Stimulated activated CD4-positive, alpha-beta T cell treated with anti-CD3 and anti-CD28 coated beads, Interleukin-4, amount 100 ng/mL, for 1 hour (primary cell): ENCODE data around the gene SPSB3.
"Not testable (repeated sequence)": the region's sequence is repeated elsewhere in the genome, so short reads cannot be mapped to it uniquely, and the experiment has no call there.

Experiments used
- DNase-seq: peaks from one replicate; pipeline ENCODE4 v3.0.0-alpha.2; 2020

SPSB3 gene

DNA sequence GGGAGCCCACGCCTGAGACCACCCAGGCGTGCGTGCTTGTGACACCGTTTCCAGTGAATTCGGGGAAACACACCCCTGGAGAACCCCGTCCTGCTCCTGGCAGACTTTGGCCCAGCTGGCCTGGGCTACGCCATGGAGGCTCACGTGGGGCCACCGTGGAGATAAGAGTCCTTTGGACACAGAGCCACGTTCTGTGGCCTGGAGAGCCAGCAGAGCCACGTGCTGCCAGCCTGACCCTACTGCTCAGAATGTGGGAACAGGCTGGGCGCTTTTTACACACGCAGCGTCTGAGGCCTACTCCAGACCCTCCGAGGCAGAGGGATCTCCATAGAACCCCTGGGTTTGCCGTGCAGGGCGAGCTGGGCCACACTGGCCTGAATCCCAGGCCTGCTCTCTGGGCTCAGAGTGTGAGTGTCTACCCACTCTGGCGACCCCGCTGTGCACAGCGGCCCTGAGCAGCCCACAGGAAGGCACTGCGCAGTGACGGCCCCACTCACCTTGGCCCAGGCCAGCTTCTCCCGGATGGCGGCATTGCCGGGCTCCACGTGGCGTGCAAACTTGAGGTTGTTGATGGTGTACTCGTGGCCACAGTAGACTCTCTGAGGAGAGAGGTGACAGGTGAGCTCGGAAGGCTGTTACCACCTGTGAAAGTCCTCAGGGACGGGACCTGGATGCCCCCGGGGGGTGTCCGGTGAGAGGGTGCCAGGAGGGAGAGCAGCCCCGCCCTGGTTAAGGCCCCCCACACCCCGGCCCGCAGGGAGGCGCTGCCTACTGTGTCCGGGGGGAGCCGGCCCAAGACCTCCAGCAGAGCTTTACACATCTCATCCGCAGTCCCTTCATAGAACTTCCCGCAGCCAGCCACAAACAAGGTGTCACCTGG lies 34.3 kb upstream of the SPSB3 start:
- DNase-seq: no peak

DNA sequence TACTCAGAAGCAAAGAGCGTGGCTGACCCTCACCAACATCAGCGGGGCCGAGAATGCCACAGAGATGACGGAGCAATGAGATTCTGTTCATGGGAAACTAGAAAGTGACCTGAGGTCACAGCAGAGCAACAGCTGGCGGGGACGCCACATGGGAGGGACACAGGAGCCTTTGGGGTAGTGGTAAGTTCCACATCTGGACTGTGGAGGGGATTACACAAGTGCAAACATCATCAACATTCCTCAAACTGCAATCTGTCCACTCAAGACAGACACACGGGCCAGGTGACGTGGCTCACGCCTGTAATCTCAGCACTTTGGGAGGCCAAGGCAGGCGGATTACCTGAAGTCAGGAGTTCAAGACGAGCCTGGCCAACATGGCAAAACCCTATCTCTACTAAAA lies 33.1 kb upstream of the SPSB3 start:
- DNase-seq: no peak

DNA sequence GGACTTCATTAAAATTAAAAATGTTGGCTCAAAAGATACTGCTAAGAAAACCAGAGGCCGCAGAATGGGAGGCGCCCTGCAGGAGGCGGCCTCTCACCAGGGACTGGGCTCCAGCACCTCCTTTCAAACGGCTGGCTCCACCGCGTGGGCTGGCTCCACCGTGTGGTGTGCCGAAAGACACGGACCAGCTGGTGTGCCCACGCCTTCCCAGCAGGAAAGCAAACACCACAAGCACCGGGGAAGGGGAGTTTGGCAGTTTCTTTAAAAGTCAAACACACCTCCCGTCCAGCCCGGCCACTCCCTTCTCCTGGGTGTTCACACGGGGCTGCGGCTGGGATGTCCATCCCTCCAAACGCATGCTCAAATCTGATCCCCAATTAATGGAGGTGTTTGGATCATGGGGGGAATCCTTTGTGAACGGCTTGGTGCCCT lies 30.4 kb upstream of the SPSB3 start:
- peak; percentile 59 for DNase-seq

DNA sequence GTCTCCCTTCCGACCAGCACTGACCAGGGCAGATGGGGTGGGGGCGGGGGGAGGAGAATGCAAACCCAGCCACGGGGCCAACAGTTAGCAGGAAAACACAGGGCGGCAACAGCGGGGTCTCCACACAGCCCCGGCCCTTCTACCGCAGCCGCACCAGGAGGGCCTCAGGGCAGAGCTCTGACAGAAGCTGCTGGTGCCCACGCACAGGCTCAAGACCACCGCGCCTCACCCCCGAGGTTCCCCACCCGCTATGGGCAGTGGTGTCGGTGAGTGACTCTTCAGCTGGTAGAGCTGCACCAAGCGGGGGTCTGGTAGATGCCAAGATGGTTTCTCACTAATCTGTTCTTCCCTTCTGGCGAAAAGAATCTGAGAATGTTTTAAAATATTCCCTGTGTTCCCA lies 28.2 kb upstream of the SPSB3 start:
- DNase-seq: no peak

DNA sequence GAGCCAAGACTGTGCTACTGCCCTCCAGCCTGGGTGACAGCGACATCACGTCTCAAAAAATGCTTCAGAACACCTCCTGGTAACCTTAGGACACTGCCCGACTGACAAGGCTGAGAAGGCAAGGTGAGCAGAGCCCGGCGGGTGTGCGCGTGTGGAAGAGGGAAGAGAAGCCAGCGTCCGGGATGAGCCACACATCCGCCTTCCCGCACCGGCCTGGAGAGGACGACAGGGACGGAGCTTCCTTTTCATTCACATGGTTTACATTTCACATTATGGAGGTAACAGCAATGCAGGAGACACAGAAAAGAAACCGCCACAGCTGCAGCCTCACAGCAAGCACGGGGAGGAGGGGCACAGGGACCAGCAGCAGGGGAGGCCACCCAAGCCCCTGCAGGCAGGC lies 27.7 kb upstream of the SPSB3 start:
- no peak for DNase-seq

DNA sequence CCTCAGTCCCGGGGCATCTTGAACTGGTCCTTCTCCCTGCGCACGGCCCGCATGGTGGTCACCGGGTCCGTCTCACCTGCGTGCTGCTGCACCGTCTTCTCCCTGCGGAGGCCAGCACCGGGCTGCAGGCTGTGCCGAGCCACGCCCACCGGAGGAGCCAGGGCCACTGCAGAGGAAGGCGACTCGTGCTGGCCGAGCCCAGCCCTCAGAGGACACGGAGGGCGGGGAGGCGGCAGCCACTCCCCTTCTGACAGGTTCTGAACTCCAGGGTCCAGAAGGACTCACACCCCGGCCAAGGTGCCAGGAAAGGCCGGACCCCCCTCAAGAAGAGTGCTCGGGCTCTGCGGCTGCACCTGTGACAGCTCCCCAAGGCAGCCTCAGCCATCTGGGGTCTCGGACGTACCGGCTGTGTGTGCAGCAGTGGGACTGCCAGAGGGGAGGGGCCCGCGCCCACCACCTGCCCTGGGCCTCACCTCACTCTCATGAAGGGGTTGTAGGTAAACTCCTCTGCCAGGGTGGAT lies 27.0 kb upstream of the SPSB3 start:
- no peak for DNase-seq

DNA sequence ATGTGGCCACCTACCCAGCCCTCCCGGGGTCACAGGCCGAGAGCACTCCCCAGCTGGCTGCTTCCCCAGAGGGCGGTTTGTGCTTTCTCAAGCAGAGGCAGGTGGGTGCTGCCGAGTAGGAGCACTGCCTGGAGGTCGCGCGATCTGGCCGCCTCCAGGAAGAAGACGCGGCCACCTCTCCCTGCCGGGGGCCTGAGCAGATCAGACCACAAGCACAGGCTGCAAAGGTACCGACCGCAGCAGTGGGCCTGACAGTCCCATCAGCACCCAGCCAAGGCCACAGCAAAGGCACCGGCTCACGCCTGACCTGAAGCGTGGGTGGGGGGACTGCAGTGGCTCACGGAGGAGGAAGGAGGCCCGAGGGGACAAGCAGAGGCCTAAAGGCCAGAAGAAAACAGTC lies 26.3 kb upstream of the SPSB3 start:
- DNase-seq: no peak

DNA sequence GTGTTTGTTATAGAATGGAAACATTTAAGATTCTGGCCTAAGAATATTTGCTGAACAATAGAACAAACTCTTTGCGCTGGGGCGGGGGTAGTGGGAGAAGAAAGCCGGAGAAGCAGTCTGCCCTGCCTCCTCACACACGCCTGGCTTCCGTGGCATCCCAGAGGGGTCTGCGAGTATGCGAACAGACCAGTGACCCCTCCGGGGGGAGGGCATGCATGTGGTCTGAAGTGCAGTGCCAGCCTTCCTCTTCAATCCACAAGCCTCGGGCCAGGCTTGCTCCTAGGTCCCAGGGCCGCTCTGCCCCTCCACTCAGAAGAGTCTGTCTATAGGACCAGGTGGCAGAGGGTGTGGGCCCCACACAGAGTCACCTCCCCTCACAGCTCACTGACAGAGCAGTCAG lies 25.3 kb upstream of the SPSB3 start:
- no peak for DNase-seq

DNA sequence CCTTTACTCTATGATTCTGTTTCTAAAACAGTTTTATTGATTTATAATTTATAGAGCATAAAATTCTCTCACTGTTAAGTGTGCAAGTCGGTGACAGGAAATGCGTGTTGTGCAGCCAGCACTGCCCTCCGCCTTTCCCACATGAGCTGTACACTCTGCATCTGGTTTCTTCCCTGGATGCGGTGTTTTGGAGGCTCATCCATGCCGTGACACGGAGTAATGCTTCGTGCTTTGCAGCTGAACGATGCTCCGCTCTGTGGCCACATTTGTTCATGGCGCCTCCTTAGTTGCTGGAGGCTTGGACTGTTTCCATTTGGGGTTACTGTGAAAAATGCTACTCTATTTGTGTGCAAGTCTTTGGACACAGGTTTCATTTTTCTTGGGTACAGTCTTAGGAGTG lies 18.3 kb upstream of the SPSB3 start:
- DNase-seq: no peak

DNA sequence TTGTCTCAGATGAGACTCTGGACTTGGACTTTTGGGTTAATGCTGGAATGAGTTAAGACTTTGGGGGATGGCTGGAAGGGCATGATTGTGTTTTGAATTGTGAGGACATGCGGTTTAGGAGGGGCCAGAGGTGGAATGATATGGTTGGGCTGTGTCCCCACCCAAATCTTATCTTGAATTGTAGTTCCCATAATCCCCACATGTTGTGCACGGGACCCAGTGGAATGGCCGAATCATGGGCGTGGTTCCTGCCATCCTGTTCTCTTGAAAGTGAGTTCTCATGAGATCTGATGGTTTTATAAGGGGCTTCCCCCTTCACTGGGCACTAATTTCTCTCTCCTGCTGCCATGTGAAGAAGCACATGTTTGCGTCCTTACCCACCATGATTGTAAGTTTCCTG lies 16.9 kb upstream of the SPSB3 start:
- not testable (repeated sequence) for DNase-seq

DNA sequence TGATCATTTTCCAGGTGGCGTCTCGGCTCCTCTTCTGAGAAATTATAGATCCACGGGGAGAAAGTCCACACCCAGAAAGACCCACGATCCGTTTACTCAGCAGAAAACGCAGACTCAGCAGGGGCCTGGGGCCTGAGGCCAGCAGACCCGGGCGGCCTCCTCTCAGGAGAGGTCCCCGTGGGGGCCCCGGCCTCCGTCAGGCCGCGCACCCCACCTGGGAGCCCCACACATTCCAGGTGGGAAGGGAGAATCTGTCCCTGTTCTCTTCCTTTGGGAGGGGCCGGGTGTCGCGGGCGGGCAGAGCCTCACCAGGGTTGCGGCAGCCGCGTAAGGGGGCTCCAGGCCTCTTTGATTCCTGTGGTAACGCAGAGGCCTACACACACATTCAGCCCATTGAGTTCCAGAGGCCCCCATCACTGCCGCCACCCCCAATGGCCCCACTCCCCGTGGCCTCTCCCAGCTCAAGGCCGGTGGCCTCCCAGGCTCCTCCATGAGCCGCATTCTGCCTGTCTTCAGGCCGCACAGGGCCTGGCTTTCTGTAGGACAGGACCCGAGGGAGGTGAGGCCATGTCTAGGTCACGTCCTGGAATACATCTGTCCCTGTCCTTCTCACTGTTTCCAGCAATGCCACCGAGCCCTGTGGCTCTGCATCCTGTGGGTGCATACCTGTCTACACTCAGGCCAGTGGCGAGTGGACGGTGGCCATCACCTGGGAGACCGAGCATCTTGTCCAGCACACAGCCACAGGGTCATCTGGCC lies 12.7 kb upstream of the SPSB3 start:
- DNase-seq: no peak

DNA sequence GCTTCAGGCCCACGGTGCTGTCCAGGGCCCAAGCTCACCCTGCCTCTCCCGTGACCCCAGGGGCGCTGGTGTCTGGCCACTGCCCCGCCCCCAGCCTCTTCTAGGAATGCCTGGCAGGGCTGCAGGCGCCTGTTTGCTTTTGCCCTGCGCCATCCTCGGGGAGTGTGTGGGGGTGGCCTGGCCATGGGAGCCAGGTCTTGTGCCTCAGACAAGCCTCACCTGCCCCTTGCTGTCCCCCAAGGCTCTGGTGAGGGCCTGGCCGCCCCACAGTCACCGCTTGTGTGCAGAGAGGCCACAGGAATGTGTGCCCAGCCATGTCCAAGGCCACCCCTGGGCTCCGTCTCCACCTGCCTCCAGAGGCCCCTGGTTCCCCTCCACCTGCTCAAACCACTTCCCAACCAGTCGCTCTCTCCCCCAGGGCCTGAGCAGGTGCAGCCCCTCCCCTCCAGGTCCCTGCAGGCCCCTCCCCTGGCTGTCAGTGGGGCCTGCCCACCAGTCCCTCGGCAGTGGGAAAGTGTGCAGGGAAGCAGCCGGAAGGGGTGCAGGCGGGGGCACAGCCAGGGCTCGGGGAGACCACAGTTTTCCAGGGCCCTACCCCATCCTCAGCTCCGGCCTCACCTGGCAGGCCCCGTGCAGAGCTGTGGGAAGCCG lies 12.0 kb upstream of the SPSB3 start:
- peak; percentile 1 for DNase-seq

DNA sequence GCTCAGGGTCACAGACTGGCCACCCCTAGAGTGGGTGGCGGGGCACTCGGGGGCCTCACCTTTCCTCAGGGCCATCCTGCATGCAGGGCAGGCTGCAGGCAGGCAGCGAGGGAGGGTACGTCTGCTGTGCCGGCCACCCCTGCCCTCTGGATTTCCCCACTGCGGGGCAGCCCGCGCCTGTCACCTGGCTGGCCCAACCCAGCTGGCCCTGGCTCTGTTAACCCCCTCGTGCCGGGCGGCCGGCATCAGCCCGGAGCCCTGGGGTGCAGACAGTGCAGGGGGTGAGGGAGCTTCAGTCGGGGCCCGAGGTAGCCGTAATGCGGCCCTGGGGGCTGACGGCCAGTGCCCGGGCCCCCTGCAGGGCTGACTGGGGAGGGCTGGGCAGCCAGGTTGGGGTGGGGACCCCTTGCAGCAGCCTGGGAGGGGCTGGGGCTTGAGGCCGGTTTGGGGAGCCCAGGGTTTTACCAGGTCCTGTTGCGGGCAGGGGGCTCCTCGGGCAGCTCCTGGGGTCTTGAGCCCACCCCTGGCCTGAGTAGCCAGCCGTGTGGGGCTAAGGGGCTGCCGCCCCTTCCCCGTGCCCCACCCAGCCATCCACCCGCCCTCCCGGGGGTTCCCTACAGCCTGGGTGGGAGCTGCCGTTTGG lies 11.3 kb upstream of the SPSB3 start, which contains the start of gene IGFALS:
Gene IGFALS, minus strand, starts transcription at position 128 of the 643 bp plus-strand sequence. Its CDS starts 53 bp downstream, at position 75.
- DNase-seq: no peak

DNA sequence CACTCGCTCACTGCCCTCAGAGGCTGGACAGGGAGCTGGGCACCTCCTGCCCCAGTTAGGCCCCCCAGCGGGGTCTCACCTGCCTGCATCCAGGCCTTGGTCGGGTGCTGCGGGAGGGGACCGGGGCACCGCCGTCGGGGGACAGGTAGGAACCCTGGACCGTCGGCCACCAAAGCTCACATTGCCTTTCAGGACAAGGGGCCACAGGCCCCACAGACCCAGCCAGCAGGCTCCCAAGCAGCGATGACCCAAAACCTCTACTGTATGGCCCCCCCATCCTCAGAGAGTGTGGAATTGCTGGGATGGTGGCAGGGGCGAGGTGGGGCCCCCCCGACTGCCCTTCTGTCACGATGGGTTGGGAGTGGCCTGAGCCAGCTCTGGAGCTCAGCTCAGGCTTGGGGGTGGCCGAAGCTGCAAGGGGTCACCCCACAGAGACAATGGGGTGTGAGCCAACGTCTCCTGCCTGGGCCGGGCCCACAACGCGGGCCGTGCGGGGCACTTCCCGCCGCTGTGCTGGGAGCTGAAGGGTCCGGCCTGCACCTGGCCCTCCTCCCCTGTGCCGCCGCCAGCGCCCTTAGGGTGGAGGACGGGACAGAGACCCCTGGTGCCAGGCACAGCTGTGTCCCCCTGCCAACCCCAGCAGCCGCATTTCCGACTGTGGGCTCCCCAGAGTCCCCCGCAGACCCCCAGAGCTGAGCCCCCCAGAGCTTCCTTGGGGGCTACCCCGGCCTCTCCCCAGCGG lies 10.6 kb upstream of the SPSB3 start:
- no peak for DNase-seq

DNA sequence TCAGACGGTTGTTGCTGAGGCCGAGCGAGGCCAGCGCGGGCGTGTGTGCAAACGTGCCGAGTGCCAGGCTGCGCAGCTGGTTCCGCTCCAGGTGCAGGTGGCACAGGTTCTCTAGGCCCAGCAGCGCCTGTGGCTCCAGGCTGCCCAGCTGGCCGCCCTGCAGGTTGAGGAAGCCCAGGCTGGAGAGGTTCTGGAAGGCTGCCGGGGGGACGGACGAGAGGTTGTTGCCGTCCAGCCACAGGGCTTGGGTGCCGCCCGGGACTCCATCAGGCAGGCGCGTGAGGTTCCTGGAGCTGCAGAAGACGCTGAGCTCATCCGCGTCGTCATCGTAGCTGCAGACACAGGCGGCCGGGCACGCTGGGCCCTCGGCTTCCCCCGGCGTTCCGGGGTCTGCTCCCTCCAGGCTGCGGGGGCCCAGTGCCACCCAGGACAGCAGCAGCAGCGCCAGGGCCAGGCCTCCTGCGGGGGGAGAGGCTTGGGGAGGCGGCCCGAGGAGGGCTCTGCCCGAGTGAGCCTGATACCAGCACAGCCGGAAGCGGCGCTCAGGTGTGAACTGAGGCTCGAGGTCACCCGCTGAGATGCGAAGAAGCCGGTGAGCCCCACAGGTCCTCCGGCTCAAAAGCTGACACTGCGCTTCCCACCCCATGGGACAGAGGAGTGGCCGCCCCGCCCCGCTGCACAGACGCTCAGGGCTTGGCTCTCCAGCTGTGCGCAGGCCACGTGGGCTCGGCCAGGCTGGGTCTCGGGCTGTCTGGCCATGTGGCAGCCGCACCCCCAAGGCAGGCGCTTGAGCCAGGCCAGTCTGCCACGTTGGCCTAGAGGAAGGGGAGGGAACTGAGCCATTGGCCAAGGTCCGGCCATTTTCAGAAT lies 9.8 kb upstream of the SPSB3 start:
- DNase-seq: no peak

DNA sequence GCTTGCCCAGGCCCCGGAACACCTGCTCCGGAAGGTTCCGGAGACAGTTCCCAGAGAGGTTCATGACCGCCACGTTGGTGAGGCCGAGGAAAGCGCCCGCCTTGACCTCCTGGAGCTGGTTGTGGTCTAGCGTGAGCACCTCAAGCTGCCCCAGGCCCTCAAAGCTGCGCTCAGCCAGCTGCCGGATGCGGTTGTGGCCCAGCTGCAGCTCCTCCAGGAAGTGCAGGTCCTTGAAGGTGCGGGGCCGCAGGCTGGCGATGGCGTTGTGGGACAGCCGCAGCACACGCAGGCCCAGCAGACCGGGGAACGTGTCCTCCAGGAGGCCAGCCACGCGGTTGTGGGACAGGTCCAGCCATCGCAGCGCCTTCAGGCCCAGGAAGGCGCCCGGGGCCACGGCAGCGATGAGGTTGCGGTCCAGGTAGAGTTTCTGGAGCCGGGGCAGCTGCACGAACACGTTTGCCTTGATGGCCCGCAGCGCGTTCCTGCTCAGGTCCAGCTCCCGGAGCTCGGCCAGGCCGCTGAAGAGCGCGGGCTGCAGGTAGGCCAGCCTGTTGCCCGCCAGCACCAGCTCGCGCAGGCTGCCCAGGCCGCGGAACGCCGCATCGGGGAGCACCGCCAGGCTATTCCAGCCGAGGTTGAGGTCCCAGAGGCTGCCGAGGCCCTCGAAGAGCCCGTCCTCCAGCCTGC lies 9.0 kb upstream of the SPSB3 start:
- DNase-seq: peak; percentile 1

DNA sequence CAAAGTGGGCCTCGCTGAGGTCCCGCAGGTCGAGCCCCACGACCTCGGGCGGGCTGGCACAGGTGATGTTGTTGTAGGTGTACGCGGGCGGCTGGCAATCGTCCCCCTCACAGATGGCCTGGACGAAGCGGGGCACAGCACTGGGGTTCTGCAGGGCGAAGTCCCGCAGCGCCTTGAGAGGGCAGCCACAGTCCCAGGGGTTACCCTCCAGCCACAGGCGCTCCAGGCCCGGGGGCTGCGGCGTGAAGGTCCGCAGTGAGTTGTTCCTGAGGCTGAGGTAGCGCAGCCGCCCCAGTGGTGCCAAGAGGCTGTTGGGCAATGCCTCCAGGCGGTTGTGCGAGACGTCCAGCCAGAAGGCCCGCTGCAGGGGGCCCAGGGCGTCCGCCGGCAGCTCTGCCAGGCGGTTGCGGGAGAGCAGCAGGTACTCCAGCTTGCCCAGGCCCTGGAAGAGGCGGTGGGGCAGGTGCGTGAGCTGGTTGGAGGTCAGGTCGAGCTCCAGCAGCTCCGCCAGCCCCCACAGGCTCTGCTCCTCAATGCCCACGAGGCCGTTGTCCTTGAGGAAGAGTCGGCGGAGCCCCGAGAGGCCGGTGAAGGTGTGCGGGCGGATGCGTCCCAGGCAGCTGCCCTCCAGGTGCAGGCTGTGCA lies 8.4 kb upstream of the SPSB3 start:
- no peak for DNase-seq

DNA sequence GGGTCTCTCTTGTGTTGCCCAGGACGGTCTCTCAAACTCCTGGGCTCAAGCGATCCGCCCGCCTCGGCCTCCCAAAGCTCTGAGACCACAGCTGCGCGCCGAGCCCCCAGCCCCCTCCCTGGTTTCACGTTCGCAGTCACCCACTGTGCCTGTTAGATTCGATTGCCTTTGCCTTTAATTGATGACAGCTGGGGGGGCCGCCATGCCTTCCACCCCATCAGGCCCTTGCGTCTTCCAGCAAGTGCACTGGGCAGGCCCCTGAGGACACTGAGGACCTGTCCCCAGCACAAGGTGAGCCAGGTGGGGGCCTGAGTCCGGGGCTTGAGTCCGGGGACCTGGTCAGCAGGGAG lies 7.9 kb upstream of the SPSB3 start:
- DNase-seq: no peak

DNA sequence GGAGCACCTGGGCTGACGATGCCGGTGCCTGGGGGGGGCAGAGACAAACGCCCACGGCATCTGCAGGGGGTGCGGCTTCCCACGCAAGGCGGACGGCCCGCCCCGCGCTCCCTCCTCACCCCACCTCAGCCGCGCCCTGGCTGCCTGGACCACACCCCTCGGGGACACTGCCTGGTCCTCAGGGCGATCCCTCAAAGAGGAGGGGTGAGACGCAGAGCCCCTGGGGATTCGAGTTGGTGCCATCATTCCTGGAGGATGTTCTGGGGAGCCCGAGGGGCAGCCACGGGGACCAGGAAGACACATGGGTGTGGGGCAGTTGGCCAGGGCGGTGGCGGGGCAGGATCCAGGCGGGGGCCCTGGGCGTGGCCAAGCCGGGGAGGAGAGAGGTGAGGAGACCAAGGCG lies 7.3 kb upstream of the SPSB3 start:
- DNase-seq: peak; percentile 1

DNA sequence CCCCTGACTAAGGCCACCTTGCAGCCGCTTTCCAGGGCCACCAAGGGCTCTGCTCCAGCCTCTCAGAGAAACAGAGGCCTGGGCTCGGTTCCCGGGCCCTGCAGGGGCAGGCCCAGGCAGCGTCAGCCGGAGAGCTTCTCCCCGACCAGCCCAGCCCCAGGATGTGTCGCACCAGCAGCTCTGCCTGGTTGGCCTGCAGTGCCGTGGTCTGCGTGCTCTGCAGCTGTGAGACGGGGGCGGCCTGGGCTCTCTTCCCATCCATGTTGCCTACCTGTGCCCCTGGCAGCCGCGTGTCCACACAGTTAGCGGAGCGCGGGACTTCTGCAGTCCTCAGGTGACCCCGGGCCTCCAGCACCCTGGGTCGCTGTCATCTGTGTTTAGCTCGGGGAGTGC lies 6.3 kb upstream of the SPSB3 start:
- DNase-seq: no peak
